ENCODE data around the gene ZNF121.

Gene ZNF121

GRCh38 chr19:9584073-9584833, at the start of gene ZNF121:
TSS of gene ZNF121 (minus strand) at chr19:9584504. CDS start at chr19:9568097, 16,407 bp downstream.
- H3K4me2 ChIP-seq (ENCODE audit: low read length): peak within 1 kb of the TSS; percentile 88
- no peaks in the 10 kb centered on the region for H3K27me3 ChIP-seq (ENCODE audit: control insufficient read depth, insufficient read depth, low read length)
- peak within 1 kb of the TSS; percentile 89 for H3K27ac ChIP-seq
- peak within 1 kb of the TSS; percentile 70 for H3K4me3 ChIP-seq (ENCODE audit: low read depth, low read length)
- H3K79me2 ChIP-seq: peaks cover 11% of the 10 kb centered on the region
- no peaks in the 10 kb centered on the region for H3K36me3 ChIP-seq (ENCODE audit: control insufficient read depth, insufficient read depth, low read length)
- no peaks in the 10 kb centered on the region for H3K4me1 ChIP-seq
- TF ChIP-seq CTCF (IDR thresholded peaks at IDR 0.05): no peak
- peak within 1 kb of the TSS; percentile 98 for H2AFZ ChIP-seq
- H3K9me3 ChIP-seq (ENCODE audit: control insufficient read depth, low read length): no peaks in the 10 kb centered on the region
- no peak within 1 kb of the TSS for H3K9ac ChIP-seq

DNA sequence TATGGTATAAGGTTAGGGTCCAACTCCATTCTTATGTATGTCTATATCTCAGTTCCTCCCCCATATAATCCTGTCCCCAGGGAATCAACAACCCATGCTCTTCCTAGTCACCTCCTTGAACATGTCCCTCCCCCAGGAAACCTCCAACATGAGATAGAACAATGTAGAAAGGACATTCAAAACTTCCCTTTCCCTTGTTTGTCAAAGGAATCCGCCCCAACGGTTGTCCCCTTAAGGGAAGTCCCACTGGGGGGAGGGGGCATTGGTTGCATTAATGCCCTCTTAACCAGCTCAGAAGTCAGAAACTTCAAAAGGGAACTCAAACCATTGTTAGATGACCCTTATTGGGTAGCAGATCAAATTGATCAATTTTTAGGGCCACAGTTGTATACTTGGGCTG, 43.6 kb upstream of the ZNF121 start:
- Histone ChIP-seq H3K79me2 (peaks cover 2% of the 10 kb centered on the region), H2AFZ (no peak overlapping the region), H3K27me3 (ENCODE audit: control insufficient read depth, insufficient read depth, low read length) (no peaks in the 10 kb centered on the region), H3K4me2 (ENCODE audit: low read length) (no peak overlapping the region), H3K36me3 (ENCODE audit: control insufficient read depth, insufficient read depth, low read length) (no peaks in the 10 kb centered on the region), H3K4me3 (ENCODE audit: low read depth, low read length) (no peak overlapping the region), H3K9ac (no peak overlapping the region), H3K9me3 (ENCODE audit: control insufficient read depth, low read length) (no peaks in the 10 kb centered on the region), H3K4me1 (no peaks in the 10 kb centered on the region), H3K27ac (no peak overlapping the region)
- no peak for TF ChIP-seq CTCF (IDR thresholded peaks at IDR 0.05)

DNA sequence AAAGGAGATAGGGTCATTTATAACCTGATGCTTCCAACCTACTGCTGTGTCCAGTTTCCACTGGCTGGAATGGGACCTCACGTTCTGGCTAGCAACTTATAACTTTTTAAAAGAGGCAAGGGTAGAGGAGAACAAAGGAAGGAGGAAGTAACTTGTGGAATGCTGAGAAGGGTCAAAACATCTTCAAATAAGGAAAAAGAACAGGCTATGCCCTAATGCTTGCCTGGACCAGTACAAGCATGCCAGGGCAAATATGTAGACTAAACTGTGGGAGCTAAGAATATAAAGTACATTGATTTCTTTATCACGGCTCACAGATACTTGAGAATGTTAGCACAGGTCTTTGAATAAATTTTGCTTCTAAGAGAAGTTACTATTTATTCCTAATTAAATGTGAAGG, 38.2 kb upstream of the ZNF121 start:
- TF ChIP-seq CTCF (IDR thresholded peaks at IDR 0.05): no peak
- H3K9me3 ChIP-seq (ENCODE audit: control insufficient read depth, low read length): no peaks in the 10 kb centered on the region
- no peak overlapping the region for H3K4me2 ChIP-seq (ENCODE audit: low read length)
- peaks cover 4% of the 10 kb centered on the region for H3K79me2 ChIP-seq
- H3K27ac ChIP-seq: no peak overlapping the region
- H2AFZ ChIP-seq: no peak overlapping the region
- H3K9ac ChIP-seq: no peak overlapping the region
- H3K4me3 ChIP-seq (ENCODE audit: low read depth, low read length): no peak overlapping the region
- no peaks in the 10 kb centered on the region for H3K27me3 ChIP-seq (ENCODE audit: control insufficient read depth, insufficient read depth, low read length)
- peaks cover 7% of the 10 kb centered on the region for H3K4me1 ChIP-seq
- H3K36me3 ChIP-seq (ENCODE audit: control insufficient read depth, insufficient read depth, low read length): no peaks in the 10 kb centered on the region

DNA sequence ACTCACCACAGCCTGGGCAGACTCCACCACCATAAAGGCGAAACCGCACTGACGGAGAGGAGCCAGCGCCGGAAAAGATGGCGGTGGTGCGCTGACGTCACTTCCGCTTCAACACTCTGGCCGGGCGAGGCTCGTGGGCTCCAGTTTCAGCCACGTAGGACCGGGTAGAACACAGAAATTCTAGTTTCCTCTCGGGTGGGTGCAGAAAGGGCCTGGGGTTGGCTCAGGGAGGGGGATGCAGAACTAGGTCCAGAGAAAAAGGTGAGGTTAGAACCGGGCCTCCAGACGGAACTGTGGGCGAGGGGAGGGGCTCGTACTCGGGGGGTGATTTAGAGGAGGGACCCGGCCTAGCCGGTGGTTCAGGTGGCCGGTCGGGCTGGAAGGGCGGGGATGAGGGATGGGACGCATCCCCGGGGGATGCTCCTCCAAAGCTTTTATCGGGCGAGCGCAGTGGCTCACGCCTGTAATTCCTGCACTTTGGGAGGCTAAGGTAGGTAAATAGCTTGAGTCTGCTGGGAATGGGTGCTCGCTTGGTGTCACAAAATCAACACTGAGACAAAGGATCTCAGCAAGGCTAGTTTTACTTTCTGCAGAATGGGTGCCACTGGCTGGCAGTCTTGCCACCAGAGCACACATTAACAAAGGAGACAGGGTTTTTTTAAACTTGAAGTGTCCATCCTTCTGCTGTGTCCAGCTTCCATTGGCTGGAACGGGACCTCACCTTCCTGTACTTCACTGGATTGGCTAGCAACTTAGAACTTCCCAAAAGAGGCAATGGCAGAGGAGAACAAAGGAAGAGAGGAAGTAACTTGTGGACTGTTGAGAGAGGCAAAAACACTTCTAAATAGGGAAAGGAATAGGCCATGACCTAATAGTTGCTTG, 37.1 kb upstream of the ZNF121 start, which contains the start of gene ZNF561:
Gene ZNF561 (minus strand): TSS at position 77 of the 882 bp plus-strand sequence. CDS start 1,776 bp downstream, outside the sequence.
- Histone ChIP-seq H3K9ac (peak within 1 kb of the TSS; percentile 74), H3K4me3 (ENCODE audit: low read depth, low read length) (peak within 1 kb of the TSS; percentile 98), H3K4me1 (peaks cover 7% of the 10 kb centered on the region), H3K27me3 (ENCODE audit: control insufficient read depth, insufficient read depth, low read length) (no peaks in the 10 kb centered on the region), H3K4me2 (ENCODE audit: low read length) (peak within 1 kb of the TSS; percentile 83), H2AFZ (peak within 1 kb of the TSS; percentile 93), H3K79me2 (peaks cover 2% of the 10 kb centered on the region), H3K36me3 (ENCODE audit: control insufficient read depth, insufficient read depth, low read length) (no peaks in the 10 kb centered on the region), H3K27ac (peak within 1 kb of the TSS; percentile 89), H3K9me3 (ENCODE audit: control insufficient read depth, low read length) (no peaks in the 10 kb centered on the region)
- TF ChIP-seq CTCF (IDR thresholded peaks at IDR 0.05): no peak
